B cell (primary cell): ENCODE measurements around the gene SCAMP1. TPM values are rescaled to one million over a fixed set of nuclear protein-coding genes. Genes with fewer than 3 reads are reported as not detected.
"Not testable (repeated sequence)": the region's sequence is repeated elsewhere in the genome, so short reads cannot be mapped to it uniquely, and the experiment has no call there.

Experiments
- ATAC-seq: fragments of 200-7000 bp; cut with Tn5 transposase; one replicate; pipeline ENCODE4 v1.10.0; 2021; ENCODE audit warnings: low read depth, mild to moderate bottlenecking, moderate number of reproducible peaks, moderate library complexity
- CTCF ChIA-PET: fragments of 350-600 bp; sonication (Branson Sonifier 250); formaldehyde crosslinking; loops from one replicate; lab custom pipeline; 2021; ENCODE audit warnings: antibody characterized with exemption, inconsistent platforms; lab: Charles Lee
- POLR2A ChIA-PET: fragments of 350-600 bp; sonication (Branson Sonifier 250); formaldehyde crosslinking; loops from one replicate; lab custom pipeline; 2021; ENCODE audit warnings: antibody characterized with exemption; lab: Charles Lee
- DNase-seq: peaks from one replicate; pipeline ENCODE4 v3.0.0; 2013
- H2AFZ ChIP-seq: 2 replicates; pipeline ENCODE4 v1.6.1; 2012; ENCODE audit warnings: mild to moderate bottlenecking, low read depth, low read length; ENCODE audit not compliant: insufficient read depth, poor library complexity, severe bottlenecking
- H3K27ac ChIP-seq, 2 donors: 1 replicate in 1 of 2; 2 replicates in 1 of 2; pipeline ENCODE4 v1.5.1; 2012 to 2013; ENCODE audit warnings: low read length in 2 of 2, mild to moderate bottlenecking in 2 of 2, moderate library complexity in 1 of 2
- H3K27me3 ChIP-seq, 4 experiments: fragments of 200-600 bp in 1 of 4; sonication (generic) in 1 of 4; replicated peaks in 1 of 4; 1 replicate in 2 of 4; 2 replicates in 2 of 4; pipeline versions ENCODE4 v1.6.1 to v1.7.0; 2013 to 2016; ENCODE audit warnings: low read length in 3 of 4, mild to moderate bottlenecking in 2 of 4, mixed read lengths in 1 of 4, moderate library complexity in 1 of 4; ENCODE audit not compliant: insufficient read depth in 4 of 4, control insufficient read depth in 3 of 4; ENCODE audit errors: control extremely low read depth in 1 of 4
- H3K36me3 ChIP-seq, 2 experiments: replicated peaks in 1 of 2; 1 replicate in 1 of 2; 2 replicates in 1 of 2; pipeline versions ENCODE4 v1.6.1 to v1.7.1; 2013; ENCODE audit warnings: low read length in 1 of 2; ENCODE audit not compliant: insufficient read depth in 2 of 2, control insufficient read depth in 1 of 2; ENCODE audit errors: control extremely low read depth in 1 of 2, extremely low read depth in 1 of 2
- H3K4me1 ChIP-seq, 2 donors: fragments of 200-600 bp in 1 of 2; sonication (generic) in 1 of 2; 1 replicate in 1 of 2; 2 replicates in 1 of 2; pipeline versions ENCODE4 v1.5.1 to v1.6.1; 2013 to 2017; ENCODE audit warnings: low read length in 2 of 2; ENCODE audit not compliant: control insufficient read depth in 2 of 2, insufficient read depth in 2 of 2
- H3K4me2 ChIP-seq: replicated peaks from 2 replicates; pipeline ENCODE3; 2012; ENCODE audit warnings: mild to moderate bottlenecking, low read depth, low read length; ENCODE audit not compliant: poor library complexity, severe bottlenecking
- H3K4me3 ChIP-seq, 5 experiments: fragments of 200-600 bp in 1 of 5; sonication (generic) in 1 of 5; 1 replicate in 3 of 5; 2 replicates in 2 of 5; pipeline versions ENCODE4 v1.5.1 to v1.7.0; 2011 to 2016; ENCODE audit warnings: low read length in 4 of 5, mild to moderate bottlenecking in 4 of 5, low read depth in 2 of 5, control low read depth in 1 of 5, moderate library complexity in 1 of 5; ENCODE audit not compliant: insufficient read depth in 1 of 5; ENCODE audit errors: control extremely low read depth in 1 of 5, extremely low read depth in 1 of 5
- H3K79me2 ChIP-seq: fragments of 200-600 bp; sonication (generic); one replicate; pipeline ENCODE4 v1.6.0; 2016; ENCODE audit warnings: low read length; ENCODE audit not compliant: control insufficient read depth, insufficient read depth
- H3K9ac ChIP-seq: fragments of 200-600 bp; sonication (generic); 2 replicates; pipeline ENCODE4 v1.6.1; 2017; ENCODE audit warnings: mild to moderate bottlenecking, low read length, moderate library complexity
- H3K9me3 ChIP-seq, 3 donors: one replicate each; pipeline versions ENCODE4 v1.6.1 to v1.7.1; 2013; ENCODE audit warnings: low read length in 2 of 3; ENCODE audit not compliant: control insufficient read depth in 2 of 3, insufficient read depth in 1 of 3; ENCODE audit errors: control extremely low read depth in 1 of 3
- H4K20me1 ChIP-seq: 2 replicates; pipeline ENCODE4 v1.6.0; 2012; ENCODE audit warnings: mild to moderate bottlenecking, low read length; ENCODE audit not compliant: insufficient read depth, control insufficient read depth, poor library complexity, severe bottlenecking
- H3K27ac Mint-ChIP-seq: one replicate; pipeline ENCODE4 v1.8.0; 2021; ENCODE audit warnings: mixed read lengths
- H3K27me3 Mint-ChIP-seq: one replicate; pipeline ENCODE4 v1.8.0; 2021; ENCODE audit warnings: mixed read lengths
- H3K4me1 Mint-ChIP-seq: one replicate; pipeline ENCODE4 v1.8.0; 2021; ENCODE audit warnings: mixed read lengths
- H3K4me3 Mint-ChIP-seq: one replicate; pipeline ENCODE4 v1.8.0; 2021; ENCODE audit warnings: mixed read lengths
- H3K9me3 Mint-ChIP-seq: one replicate; pipeline ENCODE4 v1.8.0; 2022; ENCODE audit warnings: mixed read lengths; ENCODE audit not compliant: insufficient read depth
- CTCF ChIP-seq: fragments of 200-600 bp; IDR thresholded peaks from one replicate; pipeline ENCODE4 v1.8.0; 2022; ENCODE audit warnings: antibody characterized with exemption, mild to moderate bottlenecking
- EZH2 ChIP-seq: IDR thresholded peaks from 2 replicates; pipeline ENCODE4 v1.6.1; 2012; ENCODE audit warnings: borderline replicate concordance, low read depth, mild to moderate bottlenecking, moderate library complexity, low read length; ENCODE audit not compliant: insufficient read depth, poor library complexity, severe bottlenecking
- WGBS: methylation state at CpG from one replicate; pipeline ENCODE4 v1.1.5; 2013; ENCODE audit warnings: missing lambda C conversion rate; ENCODE audit not compliant: insufficient coverage; 5-methylcytosine and 5-hydroxymethylcytosine counted together
- intact Hi-C: fragments of 100-400 bp; cut with micrococcal nuclease; formaldehyde crosslinking; loops from one replicate; pipeline ENCODE4 v1.10.0; 2022
- polyA plus RNA-seq: library from polyadenylated mRNA; depleted of rRNA; stranded (reverse); fragments of >200 nt; gene quantifications from 2 replicates; pipeline ENCODE4 v1.2.3, GENCODE V29; 2012
- total RNA-seq, 2 donors: library from RNA; stranded (reverse); fragments of 120-200 nt in 1 of 2; gene quantifications; 1 replicate in 1 of 2; 2 replicates in 1 of 2; pipeline versions ENCODE4 v1.2.3 to v1.2.4, GENCODE V29; 2013 to 2022

Gene SCAMP1
- total and polyA plus RNA-seq, 2 donors (not counting 1 experiment from before 2014, with no cell fraction given) = 3.8 to 25.4 TPM

- TF ChIP-seq CTCF (no peak), EZH2 (no peak)
- H3K9me3 ChIP-seq = no peaks in the 10 kb centered on the region
- H3K4me1 ChIP-seq = no peaks in the 10 kb centered on the region
- Mint-ChIP-seq H3K27me3 (no peaks in the 10 kb centered on the region), H3K4me3 (no peak overlapping the region), H3K4me1 (peaks cover 12% of the 10 kb centered on the region), H3K9me3 (no peaks in the 10 kb centered on the region), H3K27ac (no peak overlapping the region)
- H4K20me1 ChIP-seq = peaks cover 25% of the 10 kb centered on the region
- 96% methylated on average over 3 of the region's 4 CpGs for WGBS
- intact Hi-C loops = no loop called here
- H3K27me3 ChIP-seq = no peaks in the 10 kb centered on the region
- H3K36me3 ChIP-seq = no peaks in the 10 kb centered on the region
- H3K4me2 ChIP-seq = no peak overlapping the region
- peaks cover 18% of the 10 kb centered on the region for H3K79me2 ChIP-seq
- no peak overlapping the region for H3K4me3 ChIP-seq
- H3K9ac ChIP-seq = no peak overlapping the region
- no peak for DNase-seq
- ChIA-PET POLR2A (no interaction called here), CTCF (interaction anchor here (0.8 to 1.0 kb wide), 2 partner anchors 9 to 56 kb away, joined by 3 to 7 read pairs; no protein-coding TSS in a partner anchor)
- no peak for ATAC-seq
- no peak overlapping the region for H3K27ac ChIP-seq
- no peak overlapping the region for H2AFZ ChIP-seq
Measured at GRCh38 chr5:78377718-78378105, 17.3 kb downstream of the SCAMP1 start.

GRCh38 chr5:78387468-78388153, 27.2 kb downstream of the SCAMP1 start:
- Histone ChIP-seq H3K9ac (no peak overlapping the region), H3K4me1 (no peaks in the 10 kb centered on the region), H3K36me3 (peaks cover 0 to 9% of the 10 kb centered on the region in 2 experiments), H3K9me3 (peaks cover 1 to 21% (median 12%) of the 10 kb centered on the region in 3 donors), H3K27ac (no peak overlapping the region), H4K20me1 (no peaks in the 10 kb centered on the region), H3K4me3 (no peak overlapping the region), H2AFZ (no peak overlapping the region), H3K4me2 (no peak overlapping the region), H3K79me2 (peaks cover 69% of the 10 kb centered on the region), H3K27me3 (no peaks in the 10 kb centered on the region)
- Mint-ChIP-seq H3K4me3 (no peak overlapping the region), H3K4me1 (peaks cover 10% of the 10 kb centered on the region), H3K27ac (no peak overlapping the region), H3K9me3 (peaks cover 21% of the 10 kb centered on the region), H3K27me3 (no peaks in the 10 kb centered on the region)
- ATAC-seq = no peak
- WGBS = 84% methylated on average over 7 of the region's 11 CpGs
- DNase-seq = no peak
- TF ChIP-seq CTCF (no peak), EZH2 (no peak)
- POLR2A ChIA-PET = no interaction called here
- CTCF ChIA-PET = no interaction called here
- intact Hi-C loops = no loop called here

GRCh38 chr5:78391357-78391756, 30.9 kb downstream of the SCAMP1 start:
- H3K27ac Mint-ChIP-seq, H3K9me3 Mint-ChIP-seq, H3K4me1 Mint-ChIP-seq, H3K27ac ChIP-seq, H3K9ac ChIP-seq, H3K4me3 ChIP-seq, CTCF ChIA-PET, H4K20me1 ChIP-seq, POLR2A ChIA-PET, DNase-seq, H3K4me1 ChIP-seq, H3K4me3 Mint-ChIP-seq, H3K27me3 Mint-ChIP-seq, H3K4me2 ChIP-seq, H2AFZ ChIP-seq, H3K27me3 ChIP-seq, ATAC-seq, intact Hi-C loops: not testable (repeated sequence)
- Histone ChIP-seq H3K79me2 (peaks cover 50% of the 10 kb centered on the region), H3K36me3 (peaks cover 5 to 11% of the 10 kb centered on the region in 2 experiments), H3K9me3 (peaks cover 1 to 12% (median 9%) of the 10 kb centered on the region in 3 donors)
- 97% methylated on average over 12 of the region's 28 CpGs for WGBS
